ENCODE data around the gene TEDC1.

DNA sequence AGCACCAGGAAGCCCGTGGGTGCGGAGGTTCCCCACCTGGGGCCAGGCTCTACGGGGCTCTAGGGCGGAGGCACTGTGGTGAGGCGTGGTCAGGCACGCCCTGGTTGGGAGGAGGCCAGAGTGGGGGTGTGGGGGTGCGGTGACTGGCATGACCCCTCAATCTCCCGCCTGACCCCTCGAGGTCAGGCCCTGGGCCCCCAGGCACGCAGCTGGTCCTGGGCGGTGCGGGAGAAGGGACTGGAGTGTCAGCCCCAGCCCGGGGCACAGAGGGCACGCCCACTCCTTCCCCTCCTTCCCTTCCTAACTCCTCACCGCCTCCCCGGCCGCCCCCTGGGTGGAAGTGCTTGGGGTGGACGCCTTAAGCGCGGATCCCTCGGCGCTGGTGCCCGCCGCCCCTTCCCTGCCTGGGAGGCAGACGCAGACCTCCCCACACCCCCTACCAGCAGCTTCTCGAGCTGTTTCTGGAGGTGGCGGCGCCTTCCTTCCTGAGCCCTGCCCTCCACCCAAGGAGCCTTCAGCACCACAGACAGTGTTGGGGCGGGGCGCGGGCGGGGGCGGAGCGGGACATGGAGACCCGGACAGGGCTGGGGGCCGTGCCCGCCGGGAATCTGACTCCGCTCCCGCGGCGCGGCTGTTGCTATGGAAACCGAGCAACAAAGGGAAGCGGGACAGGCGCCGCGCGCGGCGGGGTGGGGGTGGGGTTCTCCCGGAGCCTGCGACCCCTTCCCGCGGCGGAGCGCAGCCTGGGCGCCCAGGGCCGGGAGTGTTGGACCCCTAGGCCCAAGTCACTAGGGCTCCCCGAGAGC is 17.2 kb upstream of the TEDC1 start:
- TF ChIP-seq, protein P1, sequence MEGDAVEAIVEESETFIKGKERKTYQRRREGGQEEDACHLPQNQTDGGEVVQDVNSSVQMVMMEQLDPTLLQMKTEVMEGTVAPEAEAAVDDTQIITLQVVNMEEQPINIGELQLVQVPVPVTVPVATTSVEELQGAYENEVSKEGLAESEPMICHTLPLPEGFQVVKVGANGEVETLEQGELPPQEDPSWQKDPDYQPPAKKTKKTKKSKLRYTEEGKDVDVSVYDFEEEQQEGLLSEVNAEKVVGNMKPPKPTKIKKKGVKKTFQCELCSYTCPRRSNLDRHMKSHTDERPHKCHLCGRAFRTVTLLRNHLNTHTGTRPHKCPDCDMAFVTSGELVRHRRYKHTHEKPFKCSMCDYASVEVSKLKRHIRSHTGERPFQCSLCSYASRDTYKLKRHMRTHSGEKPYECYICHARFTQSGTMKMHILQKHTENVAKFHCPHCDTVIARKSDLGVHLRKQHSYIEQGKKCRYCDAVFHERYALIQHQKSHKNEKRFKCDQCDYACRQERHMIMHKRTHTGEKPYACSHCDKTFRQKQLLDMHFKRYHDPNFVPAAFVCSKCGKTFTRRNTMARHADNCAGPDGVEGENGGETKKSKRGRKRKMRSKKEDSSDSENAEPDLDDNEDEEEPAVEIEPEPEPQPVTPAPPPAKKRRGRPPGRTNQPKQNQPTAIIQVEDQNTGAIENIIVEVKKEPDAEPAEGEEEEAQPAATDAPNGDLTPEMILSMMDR (IDR thresholded peaks at IDR 0.05), result no peak
- TF ChIP-seq POLR2A (IDR thresholded peaks at IDR 0.05), result no peak
